Right atrium auricular region (tissue), 2 donors: ENCODE data around the gene COL4A2. TPM values are rescaled to one million over a fixed set of nuclear protein-coding genes. Genes with fewer than 3 reads are reported as not detected.

ENCODE experiments used
- DNase-seq: peaks from one replicate; pipeline ENCODE4 v3.0.0-alpha.2; 2019; ENCODE audit warnings: low spot score
- H3K27ac ChIP-seq, 2 donors: fragments of 200-600 bp; sonication (generic); 1 replicate in 1 of 2; 2 replicates in 1 of 2; pipeline ENCODE4 v1.5.1; 2016 to 2019
- H3K27me3 ChIP-seq, 2 donors: fragments of 200-600 bp; sonication (generic); one replicate each; pipeline versions ENCODE4 v1.5.1 to v1.6.0; 2017 to 2019
- H3K36me3 ChIP-seq: fragments of 200-600 bp; sonication (generic); one replicate; pipeline ENCODE4 v1.5.1; 2016
- H3K4me1 ChIP-seq, 2 donors: fragments of 200-600 bp; sonication (generic); one replicate each; pipeline versions ENCODE4 v1.5.1 to v1.6.0; 2017 to 2019
- H3K4me3 ChIP-seq, 2 donors: fragments of 200-600 bp; sonication (generic); 1 replicate in 1 of 2; 2 replicates in 1 of 2; pipeline ENCODE4 v1.5.1; 2017 to 2019; ENCODE audit warnings: mild to moderate bottlenecking in 1 of 2, moderate library complexity in 1 of 2
- H3K9me3 ChIP-seq, 2 donors: fragments of 200-600 bp; sonication (generic); one replicate each; pipeline ENCODE4 v1.5.1; 2019
- total RNA-seq, 2 donors: library from RNA; depleted of rRNA; stranded (reverse); fragments of >200 nt; gene quantifications; one replicate each; pipeline ENCODE4 v1.1.0, GENCODE V29; 2016
- TF ChIP-seq, protein P1 (sequence below), 2 donors: fragments of 200-600 bp; sonication (generic); IDR thresholded peaks; one replicate each; pipeline ENCODE4 v1.5.1; 2019; ENCODE audit warnings: antibody characterized with exemption in 2 of 2

The COL4A2 gene
- total RNA-seq, 2 donors from 2014 or later: 141 to 153 TPM

- Histone ChIP-seq H3K36me3 (no peaks in the 10 kb centered on the region), H3K9me3 (no peaks in the 10 kb centered on the region), H3K27me3 (no peaks in the 10 kb centered on the region), H3K4me3 (no peak overlapping the region), H3K27ac (no peak overlapping the region), H3K4me1 (peaks cover 0 to 29% of the 10 kb centered on the region in 2 donors)
- TF ChIP-seq, protein P1, sequence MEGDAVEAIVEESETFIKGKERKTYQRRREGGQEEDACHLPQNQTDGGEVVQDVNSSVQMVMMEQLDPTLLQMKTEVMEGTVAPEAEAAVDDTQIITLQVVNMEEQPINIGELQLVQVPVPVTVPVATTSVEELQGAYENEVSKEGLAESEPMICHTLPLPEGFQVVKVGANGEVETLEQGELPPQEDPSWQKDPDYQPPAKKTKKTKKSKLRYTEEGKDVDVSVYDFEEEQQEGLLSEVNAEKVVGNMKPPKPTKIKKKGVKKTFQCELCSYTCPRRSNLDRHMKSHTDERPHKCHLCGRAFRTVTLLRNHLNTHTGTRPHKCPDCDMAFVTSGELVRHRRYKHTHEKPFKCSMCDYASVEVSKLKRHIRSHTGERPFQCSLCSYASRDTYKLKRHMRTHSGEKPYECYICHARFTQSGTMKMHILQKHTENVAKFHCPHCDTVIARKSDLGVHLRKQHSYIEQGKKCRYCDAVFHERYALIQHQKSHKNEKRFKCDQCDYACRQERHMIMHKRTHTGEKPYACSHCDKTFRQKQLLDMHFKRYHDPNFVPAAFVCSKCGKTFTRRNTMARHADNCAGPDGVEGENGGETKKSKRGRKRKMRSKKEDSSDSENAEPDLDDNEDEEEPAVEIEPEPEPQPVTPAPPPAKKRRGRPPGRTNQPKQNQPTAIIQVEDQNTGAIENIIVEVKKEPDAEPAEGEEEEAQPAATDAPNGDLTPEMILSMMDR (IDR thresholded peaks at IDR 0.05): no peak
- DNase-seq: no peak
These were observed 242.1 kb downstream of the COL4A2 start for GRCh38 chr13:110548891-110549794.

DNA sequence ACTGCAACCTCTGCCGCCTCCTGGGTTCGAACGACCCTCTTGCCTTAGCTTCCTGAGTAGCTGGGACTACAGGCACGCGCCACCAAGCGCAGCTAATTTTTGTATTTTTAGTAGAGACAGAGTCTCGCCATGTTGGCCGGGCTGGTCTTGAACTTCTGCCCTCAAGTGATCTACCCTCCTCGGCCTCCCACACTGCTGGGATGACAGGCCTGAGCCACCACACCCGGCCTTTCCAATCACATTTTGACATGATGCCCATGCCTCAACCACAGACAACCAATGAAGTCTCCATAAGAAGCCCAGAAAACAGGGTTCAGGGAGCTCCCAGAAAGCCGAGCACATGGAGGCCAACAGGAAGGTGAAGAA lies 242.7 kb downstream of the COL4A2 start:
- Histone ChIP-seq H3K4me1 (peaks cover 0 to 29% of the 10 kb centered on the region in 2 donors), H3K36me3 (no peaks in the 10 kb centered on the region), H3K27ac (no peak overlapping the region), H3K9me3 (no peaks in the 10 kb centered on the region), H3K27me3 (no peaks in the 10 kb centered on the region), H3K4me3 (no peak overlapping the region)
- no peak for DNase-seq
- TF ChIP-seq, protein P1 (IDR thresholded peaks at IDR 0.05): no peak

DNA sequence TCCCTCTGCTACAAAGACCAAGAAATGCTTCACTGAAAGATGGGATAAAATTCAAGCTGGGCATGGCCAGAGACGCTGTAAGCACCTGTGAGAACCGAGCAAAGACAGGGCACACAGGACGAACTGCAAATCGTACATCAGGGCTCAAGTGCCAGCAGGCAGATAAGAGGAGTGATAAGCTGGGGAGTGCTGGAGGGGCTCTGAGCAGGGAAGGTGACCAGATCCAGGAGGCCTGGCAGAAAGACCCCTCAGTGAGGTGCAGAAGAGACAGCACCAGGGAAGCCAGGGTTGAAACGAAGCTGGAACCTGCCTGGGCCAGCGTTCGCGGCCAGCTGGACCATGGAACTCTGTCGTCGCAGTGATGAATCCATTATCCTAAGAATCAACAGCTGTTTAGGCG lies 244.2 kb downstream of the COL4A2 start:
- no peak for DNase-seq
- TF ChIP-seq, protein P1 (IDR thresholded peaks at IDR 0.05): no peak
- H3K27me3 ChIP-seq: no peaks in the 10 kb centered on the region
- no peaks in the 10 kb centered on the region for H3K9me3 ChIP-seq
- peak overlapping the region; percentile 8 to 44 for H3K27ac ChIP-seq
- H3K4me3 ChIP-seq: no peak overlapping the region
- H3K4me1 ChIP-seq: peaks cover 0 to 21% of the 10 kb centered on the region in 2 donors
- no peaks in the 10 kb centered on the region for H3K36me3 ChIP-seq

- no peak for DNase-seq
- TF ChIP-seq, protein P1 (IDR thresholded peaks at IDR 0.05): no peak
- H3K27ac ChIP-seq: no peak overlapping the region
- no peaks in the 10 kb centered on the region for H3K9me3 ChIP-seq
- H3K27me3 ChIP-seq: no peaks in the 10 kb centered on the region
- H3K4me3 ChIP-seq: no peak overlapping the region
- H3K36me3 ChIP-seq: no peaks in the 10 kb centered on the region
- peaks cover 0 to 6% of the 10 kb centered on the region in 2 donors for H3K4me1 ChIP-seq
These were observed 245.7 kb downstream of the COL4A2 start for GRCh38 chr13:110552767-110553166.

DNA sequence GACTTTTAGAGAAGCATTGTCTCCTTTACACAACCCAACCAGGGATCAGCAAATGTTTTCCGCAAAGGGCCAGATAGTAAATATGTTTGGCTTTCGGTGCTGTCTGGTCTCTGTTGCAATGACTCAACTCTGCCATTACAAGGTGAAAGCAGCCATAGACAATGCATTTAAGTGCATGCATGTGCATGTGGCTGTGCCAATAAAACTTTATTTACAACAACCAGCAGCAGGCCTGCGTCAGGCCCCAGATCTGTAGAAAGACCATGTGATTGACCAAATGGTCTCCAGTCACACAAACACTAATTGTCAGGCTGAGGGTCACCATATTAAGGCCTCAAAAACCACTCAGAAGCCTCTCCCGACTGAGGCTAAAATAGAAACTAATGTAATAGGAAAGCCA lies 246.3 kb downstream of the COL4A2 start:
- H3K4me3 ChIP-seq: no peak overlapping the region
- no peaks in the 10 kb centered on the region for H3K9me3 ChIP-seq
- H3K4me1 ChIP-seq: peaks cover 0 to 6% of the 10 kb centered on the region in 2 donors
- no peak for DNase-seq
- TF ChIP-seq, protein P1 (IDR thresholded peaks at IDR 0.05): no peak
- H3K27ac ChIP-seq: no peak overlapping the region
- no peaks in the 10 kb centered on the region for H3K36me3 ChIP-seq
- H3K27me3 ChIP-seq: no peaks in the 10 kb centered on the region
